GM23248 (cell line): ENCODE data around the gene SPRTN. TPM values are rescaled to one million over a fixed set of nuclear protein-coding genes. Genes with fewer than 3 reads are reported as not detected.

Source experiments
- DNase-seq: peaks from one replicate; pipeline ENCODE4 v3.0.0-alpha.2; 2015
- H2AFZ ChIP-seq: fragments of 200-600 bp; sonication (generic); 2 replicates; pipeline ENCODE4 v1.6.1; 2016; ENCODE audit warnings: antibody characterized with exemption
- H3F3A ChIP-seq: fragments of 200-600 bp; sonication (generic); 2 replicates; pipeline ENCODE4 v1.6.1; 2016; ENCODE audit warnings: mild to moderate bottlenecking, antibody characterized with exemption, mixed run types; ENCODE audit not compliant: insufficient read depth
- H3K27ac ChIP-seq: fragments of 200-600 bp; sonication (generic); 2 replicates; pipeline ENCODE4 v1.5.1; 2016; ENCODE audit warnings: mild to moderate bottlenecking
- H3K27me3 ChIP-seq: fragments of 200-600 bp; sonication (generic); replicated peaks from 2 replicates; pipeline ENCODE4 v1.6.1; 2016; ENCODE audit warnings: mild to moderate bottlenecking; ENCODE audit not compliant: insufficient read depth
- H3K36me3 ChIP-seq: fragments of 200-600 bp; sonication (generic); 2 replicates; pipeline ENCODE4 v1.6.1; 2016; ENCODE audit warnings: low read depth, mild to moderate bottlenecking
- H3K4me1 ChIP-seq: fragments of 200-600 bp; sonication (generic); 2 replicates; pipeline ENCODE4 v1.6.1; 2016; ENCODE audit warnings: mild to moderate bottlenecking; ENCODE audit not compliant: insufficient read depth
- H3K4me2 ChIP-seq: fragments of 200-600 bp; sonication (generic); one replicate; pipeline ENCODE4 v1.6.1; 2016; ENCODE audit warnings: mild to moderate bottlenecking; ENCODE audit not compliant: unreplicated experiment
- H3K4me3 ChIP-seq: fragments of 200-600 bp; sonication (generic); 2 replicates; pipeline ENCODE4 v1.5.1; 2016; ENCODE audit warnings: mild to moderate bottlenecking
- H3K79me2 ChIP-seq: fragments of 200-600 bp; sonication (generic); 2 replicates; pipeline ENCODE4 v1.6.1; 2016; ENCODE audit warnings: mild to moderate bottlenecking; ENCODE audit not compliant: insufficient read depth
- H3K9ac ChIP-seq: fragments of 200-600 bp; sonication (generic); 2 replicates; pipeline ENCODE4 v1.6.1; 2016; ENCODE audit warnings: mild to moderate bottlenecking
- H3K9me2 ChIP-seq: fragments of 200-600 bp; sonication (generic); 2 replicates; pipeline ENCODE4 v1.6.1; 2016; ENCODE audit warnings: mixed run types, mild to moderate bottlenecking, moderate library complexity; ENCODE audit not compliant: insufficient read depth
- H3K9me3 ChIP-seq: fragments of 200-600 bp; sonication (generic); one replicate; pipeline ENCODE4 v1.6.1; 2017; ENCODE audit warnings: low read depth
- H4K20me1 ChIP-seq: fragments of 200-600 bp; sonication (generic); 2 replicates; pipeline ENCODE4 v1.6.0; 2016; ENCODE audit not compliant: insufficient read depth
- EZH2 ChIP-seq: fragments of 200-600 bp; sonication (generic); IDR thresholded peaks from 2 replicates; pipeline ENCODE4 v1.6.1; 2018; ENCODE audit warnings: antibody characterized with exemption, mild to moderate bottlenecking; ENCODE audit not compliant: insufficient read depth, poor library complexity, severe bottlenecking
- EZH2phosphoT487 ChIP-seq: fragments of 200-600 bp; sonication (generic); IDR thresholded peaks from 2 replicates; pipeline ENCODE4 v1.6.1; 2018; ENCODE audit warnings: antibody characterized with exemption, moderate library complexity, mild to moderate bottlenecking, low read depth; ENCODE audit not compliant: insufficient read depth
- WGBS, 2 experiments: methylation state at CpG; one replicate each; pipeline ENCODE4 v1.1.6; 2015 to 2017; ENCODE audit warnings: low lambda C conversion rate in 2 of 2, low coverage in 1 of 2; ENCODE audit errors: missing lambda C conversion rate in 2 of 2; 5-methylcytosine and 5-hydroxymethylcytosine counted together
- in situ Hi-C: fragments of 300-500 bp; cut with MboI; formaldehyde crosslinking; loops from 2 replicates; pipeline ENCODE4 v1.15.0; 2020
- polyA plus RNA-seq: library from polyadenylated mRNA; unstranded; fragments of >200 nt; fragmentation: Nextera tagmentation; extraction: Ambion mirVana; gene quantifications from 2 replicates; pipeline ENCODE4 v1.2.1, GENCODE V29; 2016
- total RNA-seq: library from RNA; depleted of rRNA; stranded (reverse); fragments of >200 nt; shearing (Covaris generic); gene quantifications from 2 replicates; pipeline ENCODE4 v1.2.3, GENCODE V29; 2014

The SPRTN gene
- total and polyA plus RNA-seq, 2 experiments from 2014 or later, result 10.4 to 15.9 TPM

DNA sequence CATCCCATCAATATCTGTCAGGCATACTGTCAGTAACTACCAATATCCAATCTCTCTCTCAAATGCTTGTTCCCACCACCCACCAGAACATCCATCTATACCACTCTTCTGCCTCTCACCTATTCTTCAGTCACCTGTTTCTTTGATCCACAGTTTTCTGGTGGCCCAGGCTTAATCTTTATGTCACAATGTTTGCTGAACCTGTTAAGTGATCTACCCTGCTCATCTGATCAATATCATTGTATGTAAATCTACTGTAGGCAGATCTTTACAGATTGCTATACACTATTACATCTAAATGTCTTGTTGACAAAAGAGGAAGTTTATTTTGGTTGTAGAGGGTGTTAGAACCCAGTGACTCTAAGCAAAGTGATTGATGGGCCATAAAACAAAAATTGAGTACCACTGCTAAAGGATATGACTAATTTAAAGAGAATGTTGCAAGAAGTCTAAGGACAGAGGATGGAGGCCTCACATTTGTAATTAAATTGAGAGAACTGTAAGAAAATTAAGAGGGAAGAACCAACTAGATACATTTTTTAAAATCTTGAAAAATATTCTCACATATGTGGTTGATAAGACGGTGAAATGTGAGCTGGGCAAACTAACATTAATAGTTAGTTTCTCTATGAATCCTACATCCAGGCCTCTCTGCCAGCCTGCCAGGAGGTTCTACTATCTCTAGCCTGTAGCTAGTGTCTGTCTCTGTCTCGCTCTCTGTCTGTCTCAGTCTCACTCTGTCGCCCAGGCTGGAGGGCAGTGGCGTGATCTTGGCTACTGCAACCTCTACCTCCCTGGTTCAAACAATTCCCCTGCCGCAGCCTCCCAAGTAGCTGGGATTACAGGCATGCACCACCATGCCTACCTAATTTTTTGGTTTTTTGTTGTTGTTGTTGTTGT lies 49.9 kb downstream of the SPRTN start:
- peak; percentile 43 for DNase-seq
- Histone ChIP-seq H3K9me2 (no peaks in the 10 kb centered on the region), H3K27me3 (no peaks in the 10 kb centered on the region), H2AFZ (no peak overlapping the region), H3K9ac (no peak overlapping the region), H3K79me2 (peaks cover 100% of the 10 kb centered on the region), H4K20me1 (peaks cover 21% of the 10 kb centered on the region), H3K36me3 (no peaks in the 10 kb centered on the region), H3K27ac (peak overlapping the region; percentile 9; the same call in 1 of the 2 replicates), H3K9me3 (no peaks in the 10 kb centered on the region), H3K4me1 (peaks cover 35% of the 10 kb centered on the region), H3K4me3 (no peak overlapping the region), H3K4me2 (peak overlapping the region; percentile 45), H3F3A (peaks cover 15% of the 10 kb centered on the region; the same call in 1 of the 2 replicates)
- WGBS, 2 experiments, result 77 to 80% methylated on average over 5 of the region's 5 CpGs
- no peak for TF ChIP-seq EZH2
- no peak for TF ChIP-seq EZH2phosphoT487
- in situ Hi-C loops, result no loop called here

DNA sequence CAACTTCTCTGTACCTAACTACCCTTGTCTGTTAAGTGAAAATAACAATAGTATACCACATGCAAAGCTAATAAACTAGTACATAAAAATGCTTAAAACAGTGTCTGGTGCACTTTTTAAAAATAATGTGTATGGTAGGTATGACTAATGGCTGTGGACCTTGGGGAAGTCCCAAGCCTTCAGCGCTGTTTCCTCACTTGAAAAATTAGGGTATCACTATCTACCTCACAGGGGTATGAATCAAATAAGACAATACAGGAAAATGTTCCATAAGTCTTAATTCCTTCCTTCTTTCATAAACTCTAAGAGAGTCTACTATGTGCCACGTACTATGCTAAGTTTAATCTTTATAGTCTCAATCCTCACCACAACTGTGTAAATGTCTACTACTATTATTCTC lies 52.0 kb downstream of the SPRTN start:
- in situ Hi-C loops, result no loop called here
- H3K27ac ChIP-seq, result peak overlapping the region; percentile 26; the same call in 1 of the 2 replicates
- peak; percentile 57 for DNase-seq
- no peak overlapping the region for H3K4me3 ChIP-seq
- no peaks in the 10 kb centered on the region for H3K9me2 ChIP-seq
- H3K4me1 ChIP-seq, result peaks cover 45% of the 10 kb centered on the region
- H3F3A ChIP-seq, result peaks cover 36% of the 10 kb centered on the region
- no peak overlapping the region for H3K9ac ChIP-seq
- H3K36me3 ChIP-seq, result no peaks in the 10 kb centered on the region
- H3K27me3 ChIP-seq, result no peaks in the 10 kb centered on the region
- WGBS, 2 experiments, result 33 to 39% methylated on average over 2 of the region's 2 CpGs
- no peak overlapping the region for H2AFZ ChIP-seq
- no peaks in the 10 kb centered on the region for H3K9me3 ChIP-seq
- H3K79me2 ChIP-seq, result peaks cover 95% of the 10 kb centered on the region
- peaks cover 9% of the 10 kb centered on the region; the same call in 1 of the 2 replicates for H4K20me1 ChIP-seq
- no peak for TF ChIP-seq EZH2
- TF ChIP-seq EZH2phosphoT487, result no peak
- H3K4me2 ChIP-seq, result peak overlapping the region; percentile 16

DNA sequence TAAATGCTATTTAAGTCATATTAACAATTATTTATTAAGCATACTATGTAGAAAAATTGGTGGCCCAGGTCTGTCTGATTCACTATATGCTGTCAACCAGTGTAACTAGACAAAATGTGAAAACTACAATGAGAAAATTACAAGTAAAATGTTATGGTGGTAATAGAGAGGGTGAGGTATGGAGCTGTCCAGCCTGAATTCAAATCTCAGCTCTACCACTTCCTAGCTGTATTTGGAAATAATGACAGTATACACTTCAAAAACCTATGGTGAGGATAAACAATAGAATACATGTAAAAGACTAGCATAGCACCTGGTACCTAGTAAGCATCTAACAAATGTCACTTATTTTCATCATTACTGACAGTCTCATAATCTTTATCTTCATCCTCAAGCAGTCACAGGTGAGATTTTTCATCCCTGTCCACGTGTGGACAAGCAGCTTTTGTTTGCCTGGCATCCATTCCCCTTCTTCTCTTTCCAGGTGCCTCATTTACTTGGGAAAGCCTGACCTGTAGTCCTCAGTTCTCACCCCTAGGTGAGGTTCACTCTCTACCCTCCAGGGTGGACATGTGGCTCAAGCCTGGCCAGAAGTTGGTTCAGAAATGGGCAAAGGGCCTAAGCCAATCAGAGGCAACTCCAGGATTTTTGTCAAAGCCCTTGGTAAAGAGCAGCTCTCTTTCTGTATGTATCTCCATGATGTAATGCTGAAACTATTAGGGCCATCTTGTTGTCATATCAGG lies 54.5 kb downstream of the SPRTN start:
- TF ChIP-seq EZH2 (no peak), EZH2phosphoT487 (no peak)
- peaks cover 3% of the 10 kb centered on the region; the same call in 1 of the 2 replicates for H4K20me1 ChIP-seq
- no peaks in the 10 kb centered on the region for H3K36me3 ChIP-seq
- no peak overlapping the region for H3K4me2 ChIP-seq
- peaks cover 7% of the 10 kb centered on the region; the same call in 1 of the 2 replicates for H3K9me2 ChIP-seq
- H3K27ac ChIP-seq, result no peak overlapping the region
- 47 to 71% methylated on average over 1 of the region's 1 CpG for WGBS, 2 experiments
- peaks cover 63% of the 10 kb centered on the region for H3K4me1 ChIP-seq
- in situ Hi-C loops, result no loop called here
- DNase-seq, result no peak
- H2AFZ ChIP-seq, result no peak overlapping the region
- H3K9me3 ChIP-seq, result no peaks in the 10 kb centered on the region
- H3F3A ChIP-seq, result peaks cover 60% of the 10 kb centered on the region
- no peak overlapping the region for H3K4me3 ChIP-seq
- H3K79me2 ChIP-seq, result peaks cover 86% of the 10 kb centered on the region
- H3K27me3 ChIP-seq, result no peaks in the 10 kb centered on the region
- no peak overlapping the region for H3K9ac ChIP-seq

DNA sequence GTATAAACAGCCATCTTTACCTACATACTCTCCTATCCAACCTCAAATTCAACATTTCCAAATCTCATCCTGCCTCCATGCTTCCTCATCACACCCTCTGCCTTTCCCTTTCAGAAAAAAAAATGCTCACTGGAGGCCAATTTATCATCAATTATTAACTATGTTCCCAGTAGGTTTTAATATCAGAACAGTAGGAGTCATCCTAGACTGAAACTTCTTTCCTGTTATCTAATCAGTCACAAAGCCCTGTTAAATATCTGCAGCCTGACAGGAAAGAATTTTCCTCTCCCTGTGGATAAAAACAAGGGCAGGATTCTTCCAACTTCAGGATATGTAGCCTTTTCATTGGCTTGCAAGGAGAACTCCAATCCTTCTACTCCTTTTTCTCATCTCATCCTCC lies 55.6 kb downstream of the SPRTN start:
- DNase-seq, result no peak
- in situ Hi-C loops, result no loop called here
- no peaks in the 10 kb centered on the region for H3K36me3 ChIP-seq
- peak overlapping the region; percentile 31; the same call in 1 of the 2 replicates for H3K27ac ChIP-seq
- H3K9me2 ChIP-seq, result peaks cover 7% of the 10 kb centered on the region; the same call in 1 of the 2 replicates
- no peak overlapping the region for H3K4me3 ChIP-seq
- no peaks in the 10 kb centered on the region for H3K27me3 ChIP-seq
- no peaks in the 10 kb centered on the region; the same call in 1 of the 2 replicates for H4K20me1 ChIP-seq
- H3K4me1 ChIP-seq, result peaks cover 62% of the 10 kb centered on the region
- no peak overlapping the region for H3K4me2 ChIP-seq
- TF ChIP-seq EZH2phosphoT487, result no peak
- TF ChIP-seq EZH2, result no peak
- no peak overlapping the region for H2AFZ ChIP-seq
- H3K9ac ChIP-seq, result no peak overlapping the region
- H3K9me3 ChIP-seq, result no peaks in the 10 kb centered on the region
- peaks cover 65% of the 10 kb centered on the region for H3F3A ChIP-seq
- H3K79me2 ChIP-seq, result peaks cover 86% of the 10 kb centered on the region
